GM19438 (cell line): ENCODE data around the gene PITPNM3.

Source experiments
- ATAC-seq: cut with Tn5 transposase; IDR thresholded peaks from one replicate; pipeline ENCODE4 v1.9.1; 2021; ENCODE audit warnings: low read depth; ENCODE audit not compliant: unreplicated experiment

Gene PITPNM3

DNA sequence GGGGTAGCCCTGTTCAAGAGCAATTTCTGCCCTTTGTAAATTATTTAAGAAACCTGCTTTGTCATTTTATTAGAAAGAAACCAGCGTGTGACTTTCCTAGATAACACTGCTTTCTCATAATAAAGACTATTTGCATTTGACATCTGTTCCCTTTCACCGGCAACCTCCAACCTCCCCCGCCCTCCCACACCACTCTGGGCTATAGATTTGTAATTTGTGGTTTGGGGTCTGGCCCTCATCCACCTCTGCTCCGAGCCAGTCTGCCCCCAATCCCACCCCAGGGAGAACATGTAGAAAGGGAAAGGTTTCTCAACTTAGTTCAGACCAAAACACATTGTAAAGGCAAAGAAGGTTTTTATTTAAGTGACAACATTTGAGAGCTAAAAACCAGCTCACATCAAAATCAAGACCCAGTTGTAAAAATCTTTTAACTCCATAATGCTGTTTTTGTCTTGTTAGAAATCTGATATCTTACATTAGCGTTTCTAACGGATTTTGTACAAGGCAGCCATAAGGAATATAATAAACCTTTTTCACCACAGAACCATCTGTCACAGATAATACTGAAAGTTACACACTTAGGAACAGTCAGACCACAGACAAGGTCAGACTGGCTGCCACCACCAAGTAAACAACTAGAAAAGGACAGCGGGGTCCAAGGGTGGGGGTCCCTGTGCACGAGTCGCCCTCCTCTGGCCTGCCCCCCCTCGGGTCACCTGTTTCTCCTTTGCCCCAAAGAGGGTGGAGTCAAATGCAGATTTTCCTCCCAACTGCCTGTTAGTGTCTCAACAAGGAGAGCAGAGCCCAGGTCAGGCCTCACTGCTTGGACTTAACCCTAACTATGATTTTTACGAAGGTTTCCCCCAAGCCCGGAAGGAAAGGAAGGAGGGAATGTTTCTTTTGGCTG lies 105.2 kb downstream of the PITPNM3 start:
- no peak for ATAC-seq

DNA sequence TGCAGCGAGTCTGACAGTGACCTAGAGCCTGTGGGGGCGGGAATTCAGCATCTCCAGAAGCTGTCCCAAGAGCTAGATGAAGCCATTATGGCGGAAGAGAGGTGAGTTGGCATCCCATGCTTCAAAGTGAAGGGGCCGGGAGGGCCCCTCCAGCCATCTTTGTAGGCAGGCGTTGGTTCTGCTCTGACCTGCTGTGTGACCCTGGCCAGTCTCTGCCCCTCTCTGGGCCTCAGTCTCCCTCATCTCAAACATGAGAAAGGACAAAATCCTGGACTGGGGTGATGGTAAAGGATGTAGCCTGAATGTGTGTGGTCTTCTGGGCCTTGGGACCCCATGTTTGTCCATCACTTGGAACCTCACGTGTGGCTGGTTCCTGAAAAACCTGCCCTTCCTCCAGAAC lies 107.0 kb downstream of the PITPNM3 start:
- ATAC-seq = no peak

DNA sequence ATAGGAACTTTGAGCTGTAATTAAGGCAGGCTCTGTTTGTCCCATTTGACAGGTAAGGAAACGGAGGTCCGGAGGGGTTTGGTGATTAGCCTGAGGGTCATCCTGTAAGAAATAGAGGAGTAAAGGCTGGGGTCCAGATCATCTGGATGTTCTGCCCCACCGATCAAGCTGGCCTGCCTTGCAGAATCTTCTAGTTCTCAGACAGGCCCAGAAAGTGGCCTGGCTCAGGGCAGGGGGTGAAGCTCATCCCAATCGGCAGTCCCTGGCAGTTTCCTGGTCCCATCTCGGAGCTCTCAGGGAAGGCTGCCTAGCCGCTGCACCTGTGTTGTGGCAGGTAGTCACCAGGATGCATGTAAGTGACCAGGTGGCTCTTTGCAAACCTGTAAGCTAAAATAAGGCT lies 107.9 kb downstream of the PITPNM3 start:
- ATAC-seq = no peak

DNA sequence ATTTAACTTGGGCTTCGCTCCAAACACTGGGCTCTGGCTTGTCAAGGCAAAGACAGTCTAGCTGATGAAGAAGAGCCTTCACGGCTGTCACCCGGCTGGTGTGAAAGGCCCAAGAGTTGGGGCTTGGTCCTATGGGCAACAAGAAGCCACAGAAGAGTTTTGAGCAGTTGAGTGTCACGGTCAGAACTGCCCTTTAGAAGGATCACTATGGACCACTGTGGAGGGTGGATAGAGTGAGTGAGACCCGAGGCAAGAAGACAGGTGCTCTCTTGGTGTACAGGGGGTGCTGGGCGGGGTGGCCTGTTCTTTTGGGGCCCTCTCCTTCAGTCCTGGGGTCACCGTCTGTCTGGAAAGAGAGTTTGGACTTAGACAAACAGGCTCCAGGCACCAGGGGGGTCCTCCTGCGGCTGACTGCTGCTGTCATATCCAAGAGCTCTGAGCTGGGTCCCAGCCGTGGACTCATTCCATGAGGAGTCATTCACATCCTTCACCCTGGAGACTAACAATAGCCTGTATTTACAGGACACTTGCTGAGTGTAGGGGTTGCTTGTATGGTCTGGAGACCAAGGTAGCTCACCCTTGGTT lies 109.7 kb downstream of the PITPNM3 start:
- no peak for ATAC-seq

DNA sequence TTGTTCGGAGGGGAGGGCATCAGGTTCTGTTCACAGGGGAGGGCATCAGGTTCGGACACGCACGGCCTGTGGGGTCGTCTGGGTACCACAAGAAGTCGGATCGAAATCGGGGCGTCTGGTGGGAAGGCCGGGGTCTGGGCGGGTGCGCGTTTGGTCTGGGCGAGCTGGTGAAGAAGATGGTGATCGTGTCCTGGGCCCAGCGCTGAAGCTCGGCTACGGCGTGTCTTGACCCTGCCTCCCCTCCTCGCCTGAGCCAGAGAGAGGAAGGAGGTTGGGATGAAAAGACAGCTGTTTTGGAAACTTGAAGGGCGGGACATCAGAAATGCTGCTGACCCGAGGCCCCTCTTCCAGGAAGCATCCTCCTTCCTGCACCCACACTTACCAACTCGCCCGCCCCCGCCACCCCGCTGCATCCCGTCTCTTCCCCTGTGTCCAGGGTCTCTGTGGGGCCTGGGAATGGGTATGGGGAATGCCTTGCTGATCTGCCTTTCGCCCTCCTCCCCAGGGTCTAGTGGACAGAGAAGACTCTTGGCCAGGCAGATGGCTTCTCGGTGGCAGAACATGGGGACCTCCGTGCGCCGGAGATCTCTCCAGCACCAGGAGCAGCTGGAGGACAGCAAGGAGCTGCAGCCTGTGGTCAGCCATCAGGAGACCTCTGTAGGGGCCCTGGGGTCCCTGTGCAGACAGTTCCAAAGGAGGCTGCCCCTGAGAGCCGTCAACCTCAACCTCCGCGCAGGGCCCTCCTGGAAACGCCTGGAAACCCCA lies 111.6 kb downstream of the PITPNM3 start:
- no peak for ATAC-seq

DNA sequence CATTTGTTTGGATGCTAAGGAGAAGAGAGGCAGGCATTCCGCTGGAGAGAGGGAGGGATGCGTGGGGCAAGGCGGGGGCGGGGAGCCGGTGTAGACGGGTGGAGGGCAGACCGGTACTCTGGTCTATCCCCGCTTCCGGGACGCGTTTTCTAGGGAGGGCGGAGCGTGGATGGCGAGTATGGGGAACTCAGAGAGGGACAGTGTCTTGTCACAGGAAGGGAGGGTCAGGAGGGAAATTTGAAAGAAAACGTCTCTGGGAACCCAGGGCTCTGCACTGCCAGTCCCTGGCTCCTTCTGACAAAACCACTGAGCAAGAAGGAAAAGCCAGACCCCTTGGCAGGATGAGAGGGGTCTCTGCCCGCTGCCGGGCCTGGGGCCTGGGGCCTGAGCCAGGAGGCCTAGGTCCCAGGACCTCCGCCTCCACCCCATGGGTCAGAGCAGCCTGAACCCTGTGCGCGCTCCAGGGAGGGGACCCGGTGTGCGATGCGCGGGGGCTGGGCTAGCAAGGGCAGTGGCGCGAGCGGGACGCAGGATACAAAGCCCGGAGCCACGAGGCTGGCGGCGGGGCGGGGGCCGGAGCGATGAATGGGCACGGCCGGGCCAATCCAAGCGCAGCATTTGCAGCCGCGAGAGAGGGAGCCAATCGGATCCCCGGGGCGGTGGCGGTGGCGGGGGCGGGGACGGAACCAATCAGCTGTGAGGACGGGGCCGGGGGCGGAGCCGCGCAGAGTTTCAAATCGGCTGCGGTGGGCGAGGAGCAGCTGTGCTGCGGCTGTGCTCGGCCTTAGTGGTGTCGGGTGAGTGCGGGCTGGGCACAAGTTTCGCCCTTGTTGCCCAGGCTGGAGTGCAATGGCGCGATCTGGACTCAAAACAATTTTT lies 112.4 kb downstream of the PITPNM3 start, which contains the start of gene PIMREG:
Gene PIMREG (plus strand): TSS at position 764 of the 879 bp plus-strand sequence. CDS start 656 bp downstream, outside the sequence.
- peak; percentile 67 for ATAC-seq

DNA sequence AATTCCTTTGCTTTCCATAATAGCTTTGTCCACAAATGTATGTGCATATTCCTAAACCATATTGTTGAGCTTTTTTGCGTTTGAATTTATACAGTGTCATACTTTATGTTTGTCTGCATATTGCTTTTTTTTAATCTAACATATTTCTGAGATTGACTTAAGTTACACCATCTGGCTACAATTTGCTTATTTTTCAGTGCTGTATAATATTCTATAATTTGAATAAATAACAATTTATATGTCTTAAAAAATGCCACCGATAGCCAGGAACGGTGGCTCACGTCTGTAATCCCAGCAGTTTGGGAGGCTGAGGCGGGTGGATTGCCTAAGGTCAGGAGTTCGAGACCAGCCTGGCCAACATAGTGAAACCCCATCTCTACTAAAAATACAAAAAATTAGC lies 113.6 kb downstream of the PITPNM3 start:
- no peak for ATAC-seq

DNA sequence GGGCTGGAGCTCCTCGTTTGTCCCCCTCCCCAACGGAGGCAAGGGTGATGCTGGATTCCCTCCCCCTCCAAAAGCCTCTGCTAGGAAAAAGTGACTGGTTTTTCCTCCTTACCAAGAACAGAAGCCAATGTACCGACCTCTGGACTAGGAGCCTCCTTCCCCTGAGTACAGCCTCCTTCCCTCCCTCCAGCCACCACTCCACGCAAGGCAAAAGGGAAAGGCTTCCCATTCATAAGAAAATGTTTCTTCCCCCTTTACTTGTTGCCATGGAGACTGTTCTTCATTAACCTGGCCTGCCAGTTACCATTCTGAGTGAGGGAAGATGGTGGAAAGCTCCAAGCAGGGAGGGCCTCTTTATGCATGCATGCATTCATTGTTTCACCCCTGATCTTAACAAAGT lies 116.4 kb downstream of the PITPNM3 start:
- no peak for ATAC-seq

DNA sequence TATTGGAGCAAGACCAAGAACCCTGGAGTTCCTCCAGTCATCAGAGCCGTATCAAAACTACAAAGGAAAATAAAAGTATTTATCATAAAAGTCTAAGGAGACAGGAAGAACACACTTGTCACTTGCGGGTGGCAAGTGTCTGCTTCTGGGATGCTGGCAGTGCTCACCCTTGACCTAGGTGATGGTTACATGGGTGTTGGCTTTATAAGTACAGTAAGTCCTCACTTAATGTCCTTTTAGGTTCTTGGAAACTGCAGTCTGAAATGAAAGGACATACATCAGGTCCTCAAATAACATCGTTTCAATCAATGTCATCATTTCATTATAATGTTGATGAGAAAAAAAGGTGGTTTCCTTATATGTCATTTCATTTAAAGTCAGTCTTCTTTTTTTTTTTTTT lies 118.4 kb downstream of the PITPNM3 start:
- no peak for ATAC-seq

DNA sequence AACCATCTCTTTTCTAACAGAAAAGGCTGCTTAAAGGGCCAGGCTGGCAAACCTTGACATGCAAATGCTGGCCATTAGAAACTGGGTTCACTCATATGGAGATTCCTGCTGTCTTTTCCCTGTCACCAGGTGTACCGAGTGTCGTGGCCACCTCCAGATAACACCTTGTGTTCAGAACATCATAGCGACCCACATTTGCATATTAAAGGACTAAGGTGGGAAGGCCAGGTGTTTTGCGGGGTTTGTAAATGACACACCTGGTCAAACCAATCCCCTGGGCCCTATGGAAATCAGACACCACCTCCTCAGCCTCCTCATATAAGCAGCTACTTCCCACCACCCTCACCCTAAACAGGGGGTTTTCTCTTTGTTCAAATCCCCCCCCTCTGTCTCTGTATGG lies 118.9 kb downstream of the PITPNM3 start:
- ATAC-seq = no peak

DNA sequence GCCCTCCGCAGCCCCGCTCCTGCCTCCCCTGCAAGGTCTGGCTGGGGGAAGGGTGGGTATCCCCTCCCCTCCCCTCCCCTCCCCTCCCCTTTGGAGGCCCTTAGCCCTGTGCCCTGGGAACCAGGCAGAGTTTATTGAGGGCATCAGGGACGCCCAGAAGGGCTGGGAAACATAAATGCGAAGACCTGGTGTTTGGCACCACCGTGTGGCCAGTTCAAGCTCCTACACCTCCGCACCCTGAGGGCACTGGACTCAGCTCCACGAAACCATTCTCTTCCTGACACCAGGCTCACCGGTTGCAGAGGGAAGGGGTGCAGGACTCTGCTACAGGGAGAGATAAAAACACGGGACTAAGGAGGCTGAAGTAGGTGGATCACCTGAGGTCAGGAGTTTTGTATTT lies 120.4 kb downstream of the PITPNM3 start:
- ATAC-seq = no peak

DNA sequence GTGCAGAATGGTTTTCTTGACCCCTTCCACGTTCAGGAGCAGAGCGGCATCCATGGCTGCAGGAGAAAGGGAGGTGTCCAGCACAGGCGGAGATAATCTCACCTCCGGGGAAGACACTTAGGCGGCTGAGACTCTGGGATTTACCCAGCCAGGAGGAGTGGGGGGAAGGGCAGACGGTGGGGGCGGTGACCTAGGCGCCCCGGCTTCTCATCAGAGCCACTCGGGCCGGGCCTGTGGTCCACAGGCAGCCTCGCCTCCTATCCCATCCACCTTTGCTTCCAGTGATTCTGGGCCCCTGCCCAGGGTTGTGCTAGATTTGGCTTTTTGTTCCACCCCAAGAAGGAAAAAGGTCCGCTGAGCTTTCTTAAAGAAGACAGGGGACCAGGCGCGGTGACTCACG lies 121.3 kb downstream of the PITPNM3 start, which contains the start of gene AIPL1:
Gene AIPL1 (minus strand): TSS at position 71 of the 400 bp plus-strand sequence. CDS start 17 bp downstream, at position 54.
- ATAC-seq = no peak

DNA sequence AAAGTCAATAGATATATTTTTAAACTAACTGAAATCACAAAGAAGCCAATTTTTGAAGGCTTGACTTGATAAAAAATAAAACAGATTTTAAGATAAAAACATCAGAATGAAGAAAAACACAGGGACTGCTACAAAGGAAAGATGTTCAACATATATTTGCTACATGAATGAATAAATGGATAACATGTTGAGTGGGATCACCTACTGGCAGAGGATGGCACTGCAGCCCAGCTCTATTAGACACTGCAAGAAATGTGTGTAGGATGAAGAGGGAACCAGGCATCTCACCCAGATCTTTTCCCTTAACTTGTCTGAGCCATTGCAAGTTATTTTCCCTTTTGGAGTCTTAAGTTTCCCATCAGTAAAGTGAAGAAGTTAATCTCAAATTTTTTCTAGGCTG lies 125.6 kb downstream of the PITPNM3 start:
- ATAC-seq = no peak

DNA sequence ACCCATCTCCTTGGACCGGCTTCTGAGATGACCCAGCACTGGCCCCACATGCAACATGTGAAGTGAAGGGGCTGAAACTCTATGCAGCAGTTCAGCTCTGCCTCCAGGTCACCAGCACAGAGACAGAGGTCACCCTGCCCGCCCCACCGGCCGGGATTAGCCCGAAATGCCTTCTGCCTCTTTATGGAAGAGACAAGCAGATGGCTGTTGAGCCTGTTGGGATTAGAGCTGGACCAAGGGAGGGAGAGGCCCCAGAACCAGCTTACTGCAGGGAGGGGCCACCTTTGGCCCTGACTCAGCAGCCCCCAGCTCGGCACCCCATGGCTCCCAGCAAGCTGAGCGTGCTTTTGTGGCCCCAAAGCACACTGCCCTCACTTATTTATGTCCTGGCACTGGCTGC lies 127.1 kb downstream of the PITPNM3 start:
- ATAC-seq = no peak

DNA sequence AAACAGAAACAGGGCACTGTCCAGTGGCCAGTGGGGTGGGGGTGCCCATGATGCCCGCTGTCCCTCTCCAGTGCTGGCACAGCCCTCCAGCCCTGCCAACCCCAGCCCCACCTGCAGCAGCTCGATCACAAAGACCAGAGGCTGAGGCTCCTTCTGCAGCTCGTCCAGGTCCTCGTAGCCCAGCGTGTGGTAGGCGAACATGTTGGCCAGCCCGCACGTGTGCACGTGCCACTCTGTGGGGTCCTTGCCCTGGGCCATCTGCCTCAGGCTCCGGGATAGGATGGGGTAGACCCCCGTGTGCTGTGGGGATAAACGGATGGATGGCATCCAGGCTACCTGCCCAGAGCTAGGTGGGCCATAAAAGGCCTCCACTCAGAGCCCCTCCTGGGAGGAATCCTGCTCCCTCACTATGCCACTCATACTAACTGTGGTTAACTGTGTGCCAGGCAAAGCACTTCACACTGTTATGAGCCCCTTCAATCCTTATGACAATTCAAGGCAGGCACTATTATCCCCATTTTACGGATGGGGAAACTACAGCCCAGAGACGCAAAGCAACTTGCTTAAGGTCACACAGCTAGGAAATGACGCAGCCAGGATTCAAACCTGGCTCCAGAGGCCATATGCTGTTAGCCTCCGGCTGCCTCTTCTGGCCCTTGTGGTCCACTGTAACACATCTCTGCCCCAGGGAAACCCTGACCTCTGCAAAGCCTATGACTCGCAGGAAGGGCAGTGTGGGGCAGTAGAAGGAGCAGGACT lies 128.0 kb downstream of the PITPNM3 start:
- no peak for ATAC-seq

DNA sequence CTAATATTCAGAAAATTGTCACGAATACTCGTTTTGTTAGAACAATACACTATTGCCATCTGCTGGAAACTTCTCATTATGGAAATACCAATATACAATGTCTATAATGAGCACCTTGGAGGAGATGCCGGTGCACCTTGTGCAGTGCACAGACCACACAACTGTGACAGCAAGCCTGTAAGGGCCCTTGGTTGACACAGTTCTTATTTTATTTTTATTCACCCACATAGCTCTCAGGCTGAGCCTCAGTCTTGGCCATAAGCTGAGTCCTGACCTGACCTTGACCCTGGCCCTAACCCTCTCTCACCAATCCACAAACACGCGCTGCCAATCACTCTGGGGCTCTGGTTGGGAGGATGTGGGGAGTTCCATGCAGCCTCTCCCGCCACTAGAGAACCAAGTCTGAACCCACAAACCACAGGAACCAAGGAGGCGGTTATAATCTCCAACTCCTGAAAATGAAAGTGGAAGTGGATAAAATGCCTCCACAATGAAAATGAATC lies 129.0 kb downstream of the PITPNM3 start:
- no peak for ATAC-seq

DNA sequence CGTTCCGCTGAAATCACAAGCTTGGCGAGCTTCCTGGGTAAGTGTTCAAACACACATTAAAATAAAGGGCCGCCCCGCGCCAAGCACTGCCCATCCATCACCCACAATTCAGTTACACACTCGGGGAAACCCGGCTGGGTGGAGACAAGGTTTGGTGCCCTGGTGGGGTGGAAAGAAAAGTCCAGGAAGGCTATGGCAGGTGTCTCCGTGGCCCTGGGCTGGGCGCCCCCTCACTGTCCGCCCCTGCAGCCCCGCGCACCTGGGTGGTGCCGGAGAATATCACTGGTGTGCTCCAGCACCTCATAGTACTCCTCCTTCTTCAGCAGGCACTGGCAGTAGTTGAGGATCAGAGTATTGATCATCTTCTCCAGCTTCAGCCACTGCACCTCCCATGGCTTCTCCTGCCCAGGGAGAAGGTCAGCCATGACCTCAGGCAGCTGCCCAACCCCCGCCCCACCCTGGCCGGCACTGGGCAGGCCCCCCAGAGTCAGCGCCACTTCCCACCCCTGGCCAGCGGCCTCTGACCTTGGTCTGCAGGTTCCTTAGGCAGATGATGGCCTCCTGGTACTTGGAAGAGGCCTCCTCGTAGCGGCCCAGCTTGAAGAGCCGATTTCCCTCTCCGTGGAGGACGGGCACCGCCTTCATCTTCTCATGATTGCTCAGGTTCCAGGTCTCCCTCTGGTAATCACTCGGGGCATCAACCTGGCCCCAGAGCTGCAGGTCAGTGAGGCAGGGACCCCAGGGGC lies 129.8 kb downstream of the PITPNM3 start:
- ATAC-seq = no peak

DNA sequence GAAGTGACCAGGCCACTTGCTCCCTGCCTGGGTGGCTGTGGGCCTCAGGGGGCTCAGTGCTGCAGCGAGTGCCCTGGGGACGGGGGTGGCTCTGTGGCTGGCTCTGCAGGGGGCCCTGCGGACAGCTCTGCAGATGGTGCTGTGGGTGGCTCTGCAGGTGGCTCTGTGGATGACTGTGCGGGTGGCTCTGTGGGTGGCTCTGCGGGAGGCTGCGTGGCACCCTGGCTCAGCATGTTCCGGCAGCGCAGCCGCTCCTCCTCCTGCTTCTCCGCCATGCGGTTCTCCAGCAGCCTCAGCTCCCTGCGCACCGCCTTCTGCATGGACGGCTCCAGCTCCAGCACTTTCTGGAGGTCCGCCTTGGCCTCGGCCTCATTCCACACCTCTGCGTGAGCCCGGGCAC lies 130.9 kb downstream of the PITPNM3 start:
- no peak for ATAC-seq

DNA sequence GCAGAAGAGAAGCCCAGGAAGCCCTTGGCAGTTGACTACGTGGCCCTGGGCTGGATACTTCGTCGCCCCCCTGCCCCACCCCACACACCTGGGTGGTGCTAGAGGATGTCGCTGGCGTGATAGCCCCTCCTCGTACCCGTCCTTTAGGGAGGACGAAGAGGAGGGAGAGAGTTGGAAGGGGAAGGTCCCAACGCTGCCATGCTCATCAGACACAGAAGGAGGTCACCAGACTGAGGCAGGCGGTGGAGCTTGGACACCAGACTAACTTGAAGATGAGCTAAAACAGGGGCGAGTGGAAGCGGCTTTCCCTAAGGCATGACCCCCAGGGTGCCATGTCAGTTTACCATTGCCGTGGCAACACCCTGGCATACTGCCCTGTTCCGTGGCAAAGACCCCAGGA lies 132.4 kb downstream of the PITPNM3 start:
- no peak for ATAC-seq
